Prostate gland (tissue), 2 donors: ENCODE measurements around the gene HS1BP3. TPM values are rescaled to one million over a fixed set of nuclear protein-coding genes. Genes with fewer than 3 reads are reported as not detected.

Experiments
- DNase-seq: peaks from one replicate; pipeline ENCODE4 v3.0.0-alpha.2; 2019; ENCODE audit warnings: low spot score
- H3K27ac ChIP-seq, 2 donors: fragments of 200-600 bp; sonication (generic); 2 replicates each; pipeline ENCODE4 v1.5.1; 2017 to 2019
- H3K27me3 ChIP-seq: fragments of 200-600 bp; sonication (generic); replicated peaks from 2 replicates; pipeline ENCODE4 v1.5.1; 2019; ENCODE audit not compliant: insufficient read depth
- H3K36me3 ChIP-seq, 2 donors: fragments of 200-600 bp; sonication (generic); 1 replicate in 1 of 2; 2 replicates in 1 of 2; pipeline versions ENCODE4 v1.5.1 to v1.8.1; 2017 to 2019
- H3K4me1 ChIP-seq: fragments of 200-600 bp; sonication (generic); replicated peaks from 2 replicates; pipeline ENCODE4 v1.5.1; 2019
- H3K4me3 ChIP-seq, 2 donors: fragments of 200-600 bp; sonication (generic); 2 replicates each; pipeline ENCODE4 v1.5.1; 2017 to 2019
- H3K9me3 ChIP-seq: fragments of 200-600 bp; sonication (generic); 2 replicates; pipeline ENCODE4 v1.5.1; 2017
- POLR2A ChIP-seq: fragments of 450-650 bp; IDR thresholded peaks from one replicate; pipeline ENCODE4 v1.6.1; 2016; ENCODE audit warnings: antibody characterized with exemption, mild to moderate bottlenecking
- POLR2AphosphoS5 ChIP-seq: sonication (generic); formaldehyde crosslinking; IDR thresholded peaks from one replicate; pipeline ENCODE4 v1.6.1; 2017; ENCODE audit warnings: antibody characterized with exemption
- WGBS: methylation state at CpG from one replicate; pipeline ENCODE4 v1.1.5; 2018; 5-methylcytosine and 5-hydroxymethylcytosine counted together
- intact Hi-C: fragments of 100-400 bp; cut with DNase I; formaldehyde crosslinking; loops from one replicate; pipeline ENCODE4 v1.14.2; 2022
- total RNA-seq, 2 donors: library from RNA; depleted of rRNA; stranded (reverse); fragments of >200 nt; gene quantifications; one replicate each; pipeline ENCODE4 v1.1.0, GENCODE V29; 2016
- TF ChIP-seq, protein P1 (sequence below), 4 experiments: fragments of 200-600 bp in 2 of 4; fragments of 450-650 bp in 2 of 4; sonication (generic) in 2 of 4; IDR thresholded peaks; 1 replicate in 3 of 4; 2 replicates in 1 of 4; pipeline ENCODE4 v1.5.1; 2016 to 2019; ENCODE audit warnings: antibody characterized with exemption in 4 of 4, mild to moderate bottlenecking in 2 of 4, moderate library complexity in 2 of 4

HS1BP3 gene
- total RNA-seq, 2 donors from 2014 or later, result 29.9 to 39.4 TPM

DNA sequence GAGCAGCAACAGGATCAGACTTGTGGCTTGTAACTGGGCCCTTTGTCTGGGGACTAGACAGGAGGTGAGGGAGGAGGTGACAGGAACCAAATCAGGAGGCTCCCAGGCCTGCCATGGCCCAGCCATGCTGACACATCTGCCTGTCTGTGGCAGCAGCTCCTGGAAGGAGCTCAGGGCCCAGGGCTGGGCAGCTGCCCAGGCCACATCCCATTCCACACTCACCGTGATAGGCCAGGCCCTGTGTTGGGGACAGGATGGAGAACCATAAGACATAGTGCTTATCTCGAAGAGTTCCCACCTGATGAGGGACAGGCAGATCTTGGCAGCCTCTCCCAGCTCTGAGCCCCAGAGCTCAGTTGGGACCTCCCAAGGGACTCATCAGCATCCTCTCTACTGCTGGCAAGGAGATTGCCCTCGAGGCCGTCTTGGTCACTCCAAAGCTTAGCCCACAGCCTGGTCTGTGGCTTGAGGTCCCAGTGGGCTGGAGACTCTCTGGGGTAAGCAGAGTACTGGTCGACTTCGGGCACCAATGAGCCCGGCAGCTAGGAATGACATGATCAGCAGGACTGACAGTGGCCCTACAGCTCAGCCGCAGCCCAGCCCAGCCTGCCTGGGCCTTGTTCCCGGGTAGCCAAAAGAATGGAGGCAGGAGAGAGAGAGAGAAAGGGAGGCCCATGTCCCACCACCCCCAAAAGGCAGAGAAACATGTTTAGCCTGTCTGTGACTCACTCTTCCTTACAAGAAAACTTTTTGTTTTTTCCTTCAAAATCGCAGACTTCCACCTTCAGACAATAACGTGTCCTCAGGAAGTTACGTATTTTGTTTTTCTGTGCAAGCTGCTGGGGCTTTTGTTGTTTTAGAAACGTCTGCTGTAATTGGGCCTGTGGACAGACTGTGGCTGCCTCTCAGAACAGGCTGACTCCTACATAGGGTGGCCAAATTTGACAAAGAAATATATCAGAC lies 82.1 kb downstream of the HS1BP3 start:
- Histone ChIP-seq H3K4me3 (no peak overlapping the region), H3K27ac (peak overlapping the region; percentile 49 to 60), H3K36me3 (no peaks in the 10 kb centered on the region), H3K4me1 (peaks cover 3% of the 10 kb centered on the region), H3K9me3 (no peaks in the 10 kb centered on the region), H3K27me3 (no peaks in the 10 kb centered on the region)
- no peak for TF ChIP-seq POLR2A
- TF ChIP-seq, protein P1, sequence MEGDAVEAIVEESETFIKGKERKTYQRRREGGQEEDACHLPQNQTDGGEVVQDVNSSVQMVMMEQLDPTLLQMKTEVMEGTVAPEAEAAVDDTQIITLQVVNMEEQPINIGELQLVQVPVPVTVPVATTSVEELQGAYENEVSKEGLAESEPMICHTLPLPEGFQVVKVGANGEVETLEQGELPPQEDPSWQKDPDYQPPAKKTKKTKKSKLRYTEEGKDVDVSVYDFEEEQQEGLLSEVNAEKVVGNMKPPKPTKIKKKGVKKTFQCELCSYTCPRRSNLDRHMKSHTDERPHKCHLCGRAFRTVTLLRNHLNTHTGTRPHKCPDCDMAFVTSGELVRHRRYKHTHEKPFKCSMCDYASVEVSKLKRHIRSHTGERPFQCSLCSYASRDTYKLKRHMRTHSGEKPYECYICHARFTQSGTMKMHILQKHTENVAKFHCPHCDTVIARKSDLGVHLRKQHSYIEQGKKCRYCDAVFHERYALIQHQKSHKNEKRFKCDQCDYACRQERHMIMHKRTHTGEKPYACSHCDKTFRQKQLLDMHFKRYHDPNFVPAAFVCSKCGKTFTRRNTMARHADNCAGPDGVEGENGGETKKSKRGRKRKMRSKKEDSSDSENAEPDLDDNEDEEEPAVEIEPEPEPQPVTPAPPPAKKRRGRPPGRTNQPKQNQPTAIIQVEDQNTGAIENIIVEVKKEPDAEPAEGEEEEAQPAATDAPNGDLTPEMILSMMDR (IDR thresholded peaks at IDR 0.05), result no peak
- no peak for TF ChIP-seq POLR2AphosphoS5
- intact Hi-C loops, result no loop called here
- DNase-seq, result peak; percentile 36
- WGBS, result 71% methylated on average over 12 of the region's 13 CpGs

DNA sequence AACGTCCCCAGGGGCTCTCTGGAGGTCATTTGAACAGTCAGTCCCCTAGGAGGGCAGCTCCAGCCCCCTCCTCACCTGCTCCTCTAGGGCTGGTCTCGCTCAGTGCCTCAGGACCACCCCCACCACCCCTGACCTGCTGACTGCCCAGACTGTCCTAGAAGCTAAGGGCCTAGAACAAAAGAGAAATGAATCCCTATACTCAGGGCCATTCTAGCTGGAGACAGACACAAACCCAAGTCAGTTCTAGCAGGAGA lies 83.0 kb downstream of the HS1BP3 start:
- Histone ChIP-seq H3K27ac (peak overlapping the region in 1 of 2 donors; percentile 60), H3K9me3 (no peaks in the 10 kb centered on the region), H3K4me1 (peaks cover 3% of the 10 kb centered on the region), H3K36me3 (no peaks in the 10 kb centered on the region), H3K27me3 (no peaks in the 10 kb centered on the region), H3K4me3 (no peak overlapping the region)
- WGBS, result 73% methylated on average over 2 of the region's 2 CpGs
- TF ChIP-seq POLR2AphosphoS5, result no peak
- TF ChIP-seq, protein P1 (IDR thresholded peaks at IDR 0.05), result no peak
- no peak for TF ChIP-seq POLR2A
- DNase-seq, result no peak
- intact Hi-C loops, result no loop called here

Other genes starting within 250 kb of the HS1BP3 start
- 100 to 1,000 TPM; 391 to 554 TPM for gene RHOB, start 204.0 kb downstream of the HS1BP3 start, total RNA-seq
- gene GDF7, start 16.0 kb upstream of the HS1BP3 start, total RNA-seq, result 1 to 10 TPM; 3.3 to 7.0 TPM
- 10 to 100 TPM in 1 of 2 donors, 1 to 10 TPM in 1; 6.6 to 17.3 TPM for gene LDAH, start 172.0 kb upstream of the HS1BP3 start, total RNA-seq